Ovary (tissue), 3 donors: ENCODE data around the gene CHST12.

ENCODE experiments used
- EP300 ChIP-seq: sonication (generic); formaldehyde crosslinking; IDR thresholded peaks from one replicate; pipeline ENCODE4 v1.6.1; 2017; ENCODE audit warnings: antibody characterized with exemption
- POLR2A ChIP-seq: fragments of 450-650 bp; IDR thresholded peaks from one replicate; pipeline ENCODE4 v1.6.1; 2017; ENCODE audit warnings: antibody characterized with exemption, mild to moderate bottlenecking, moderate library complexity
- TF ChIP-seq, protein P1 (sequence below), 3 donors: fragments of 450-650 bp in 2 of 3; fragments of 200-600 bp in 1 of 3; IDR thresholded peaks; one replicate each; pipeline versions ENCODE4 v1.5.1 to v1.8.0; 2016 to 2022; ENCODE audit warnings: antibody characterized with exemption in 3 of 3, mild to moderate bottlenecking in 1 of 3
- donor health status: DM: no; HTN: no; CAD: no.

DNA sequence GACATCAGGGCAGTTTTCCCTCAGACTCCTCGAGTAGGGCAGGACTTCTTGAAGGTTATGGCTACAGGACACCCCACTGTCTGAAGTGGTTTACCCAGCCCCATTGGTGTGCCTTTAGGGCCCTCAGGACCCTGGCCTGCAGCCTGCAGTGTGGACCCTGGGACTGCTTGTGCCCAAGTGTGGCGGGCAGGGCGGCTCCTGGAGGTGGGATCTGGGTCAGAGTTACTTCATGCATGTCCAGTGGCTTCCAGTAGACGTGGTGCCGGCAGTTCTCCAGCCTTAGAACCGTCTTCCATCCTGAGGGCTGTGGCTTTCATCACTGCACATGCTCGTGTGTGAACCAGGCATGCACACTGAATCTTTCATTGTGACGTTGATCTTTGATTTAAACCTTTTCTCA lies 32.1 kb upstream of the CHST12 start:
- TF ChIP-seq, protein P1, sequence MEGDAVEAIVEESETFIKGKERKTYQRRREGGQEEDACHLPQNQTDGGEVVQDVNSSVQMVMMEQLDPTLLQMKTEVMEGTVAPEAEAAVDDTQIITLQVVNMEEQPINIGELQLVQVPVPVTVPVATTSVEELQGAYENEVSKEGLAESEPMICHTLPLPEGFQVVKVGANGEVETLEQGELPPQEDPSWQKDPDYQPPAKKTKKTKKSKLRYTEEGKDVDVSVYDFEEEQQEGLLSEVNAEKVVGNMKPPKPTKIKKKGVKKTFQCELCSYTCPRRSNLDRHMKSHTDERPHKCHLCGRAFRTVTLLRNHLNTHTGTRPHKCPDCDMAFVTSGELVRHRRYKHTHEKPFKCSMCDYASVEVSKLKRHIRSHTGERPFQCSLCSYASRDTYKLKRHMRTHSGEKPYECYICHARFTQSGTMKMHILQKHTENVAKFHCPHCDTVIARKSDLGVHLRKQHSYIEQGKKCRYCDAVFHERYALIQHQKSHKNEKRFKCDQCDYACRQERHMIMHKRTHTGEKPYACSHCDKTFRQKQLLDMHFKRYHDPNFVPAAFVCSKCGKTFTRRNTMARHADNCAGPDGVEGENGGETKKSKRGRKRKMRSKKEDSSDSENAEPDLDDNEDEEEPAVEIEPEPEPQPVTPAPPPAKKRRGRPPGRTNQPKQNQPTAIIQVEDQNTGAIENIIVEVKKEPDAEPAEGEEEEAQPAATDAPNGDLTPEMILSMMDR (IDR thresholded peaks at IDR 0.05), result no peak
- no peak for TF ChIP-seq POLR2A
- no peak for TF ChIP-seq EP300
